NCI-H526 (cell line): ENCODE results near the gene MARCHF10.

ENCODE experiments used
- DNase-seq, 2 experiments: peaks; one replicate each; lab custom pipeline; 2025; lab: John Stamatoyannopoulos, UW

The MARCHF10 gene

DNA sequence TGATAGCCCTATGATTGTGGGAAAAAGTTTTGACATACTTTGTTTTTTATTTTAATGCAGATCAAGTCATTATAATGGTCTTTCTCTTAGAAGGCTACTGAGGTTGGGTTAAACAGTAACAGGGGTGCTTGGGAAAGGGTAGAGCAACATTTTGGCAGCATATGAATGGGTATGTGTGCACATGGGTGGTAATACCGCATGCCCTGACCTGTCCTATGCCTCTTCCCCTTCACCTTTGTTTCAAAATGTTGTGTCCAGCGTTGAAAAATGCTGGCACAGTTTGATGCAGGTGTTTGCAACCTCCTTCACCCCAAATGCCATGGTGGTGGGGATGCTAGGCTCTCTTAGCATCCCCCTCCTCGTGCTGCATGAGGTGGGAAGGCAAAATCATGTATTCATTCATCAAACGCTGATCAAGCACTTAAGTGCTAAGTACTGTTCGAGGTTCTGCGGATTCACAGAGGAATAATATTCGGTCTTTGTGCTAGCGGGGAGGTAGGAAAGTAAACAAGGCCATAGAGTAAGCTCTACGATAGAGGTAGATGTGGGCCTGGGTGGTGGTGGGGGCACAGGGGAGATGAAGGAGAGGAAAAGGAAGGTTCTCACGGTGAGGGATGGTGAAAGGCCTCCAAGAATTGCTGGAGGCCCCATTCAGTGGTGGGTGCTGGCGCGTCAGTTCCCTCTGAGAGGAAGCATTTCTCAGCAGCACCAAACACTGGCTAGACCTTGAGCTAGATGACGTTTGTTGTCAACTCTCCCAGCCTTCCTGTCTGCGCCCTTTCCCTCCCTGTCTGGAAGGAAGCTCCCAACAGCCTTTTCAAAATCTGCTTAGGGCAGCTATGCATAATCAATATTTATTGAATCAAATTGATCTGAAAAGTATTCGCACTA lies 13.3 kb upstream of the MARCHF10 start:
- DNase-seq = no peak

DNA sequence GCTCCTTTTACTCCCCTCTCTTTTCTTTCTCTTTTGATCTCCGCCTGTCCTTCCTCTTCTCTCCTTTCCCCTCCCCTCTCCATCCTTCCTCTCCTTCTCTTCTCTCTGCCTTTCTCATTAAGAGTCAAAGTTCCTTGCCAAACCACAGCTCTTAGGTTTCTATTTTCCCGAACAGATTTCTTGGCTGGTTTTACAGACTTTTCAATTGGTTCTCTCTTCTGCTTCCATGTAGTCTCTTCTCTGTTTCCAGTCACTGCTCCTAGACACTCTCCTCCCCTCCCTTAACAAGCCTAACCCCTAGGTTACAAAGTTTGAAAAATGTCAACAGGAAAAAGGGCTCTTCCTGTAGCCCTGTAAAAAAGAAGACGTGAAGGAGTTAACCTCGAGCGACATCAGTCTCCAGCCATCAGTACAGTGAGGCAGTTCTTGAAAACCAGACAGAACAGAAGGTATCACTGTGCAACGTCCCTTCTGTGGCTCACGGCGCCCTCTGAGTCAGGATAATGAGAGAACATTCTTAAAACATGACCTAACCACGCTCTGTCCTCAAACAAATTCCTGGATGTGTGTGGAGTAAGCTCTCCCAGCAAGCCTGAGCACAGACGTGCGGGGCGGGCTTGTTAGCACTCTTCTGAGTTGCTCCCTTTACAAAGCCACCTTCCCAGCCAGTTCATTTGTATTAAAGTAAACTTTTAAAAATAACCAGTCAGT lies 11.6 kb upstream of the MARCHF10 start:
- peak; percentile 45 to 49 for DNase-seq

DNA sequence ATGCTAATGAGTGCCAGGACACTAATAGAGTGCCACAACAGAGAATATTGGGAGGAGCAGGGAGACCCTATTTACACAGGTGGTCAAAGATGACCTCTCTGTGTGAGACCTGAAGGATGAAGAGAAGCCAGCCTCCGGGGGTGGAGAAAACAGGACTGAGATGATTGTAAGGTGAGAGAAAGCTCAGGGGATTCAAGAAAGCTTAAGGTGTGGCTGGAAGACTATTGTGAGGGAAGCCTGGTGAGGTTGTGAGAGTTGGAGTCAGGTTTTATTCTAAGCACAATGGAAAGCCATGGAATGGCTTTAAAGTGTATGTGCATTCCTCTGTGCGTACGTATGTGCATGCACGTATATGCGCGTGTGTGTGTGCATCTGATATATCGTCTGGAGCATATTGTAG lies 10.4 kb upstream of the MARCHF10 start:
- no peak for DNase-seq

DNA sequence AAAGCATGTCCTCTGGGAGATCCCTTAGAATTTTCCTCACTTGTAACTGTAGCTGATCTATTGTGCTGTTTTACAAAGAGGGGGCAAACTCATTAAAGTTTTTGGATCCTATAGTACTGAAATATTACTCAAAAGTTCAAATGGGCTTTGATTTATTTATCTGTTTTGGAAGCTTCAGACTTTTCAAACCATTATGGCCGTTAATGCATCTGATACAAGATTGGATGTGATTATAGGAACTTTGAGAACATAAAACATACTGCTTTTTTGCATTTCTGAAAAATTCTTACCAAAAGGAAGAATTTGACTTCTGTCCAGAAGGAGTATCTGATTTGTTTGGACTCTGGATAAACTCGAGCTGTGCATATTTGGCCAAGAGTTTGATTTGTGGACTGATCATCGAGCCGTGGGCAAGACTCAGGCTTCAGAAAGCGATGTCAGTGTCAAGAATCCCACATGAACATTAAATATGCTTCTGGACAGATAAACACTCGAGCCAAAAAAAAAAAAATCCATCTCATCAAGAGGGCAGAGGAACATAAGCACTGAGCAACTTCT lies 8.2 kb upstream of the MARCHF10 start:
- no peak for DNase-seq

DNA sequence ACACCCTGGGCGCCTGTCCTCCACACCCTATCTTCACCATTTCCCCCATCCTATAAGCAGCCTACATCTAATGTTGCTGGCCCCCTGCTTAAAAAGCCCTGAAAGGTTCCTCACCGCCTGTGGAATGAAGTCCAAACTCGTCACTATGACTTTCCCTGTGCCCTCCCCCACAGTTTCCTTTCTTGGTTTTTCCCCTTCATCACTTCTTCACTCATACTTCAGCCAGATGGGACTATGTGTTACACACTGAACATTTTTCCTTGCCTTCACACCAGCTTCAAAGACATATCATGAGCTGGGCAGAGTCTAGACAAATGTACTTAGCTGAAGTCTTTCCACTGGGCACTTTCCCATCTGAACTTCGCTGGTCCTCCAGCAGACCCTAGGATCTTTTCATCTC lies 1.5 kb upstream of the MARCHF10 start:
- DNase-seq = no peak

DNA sequence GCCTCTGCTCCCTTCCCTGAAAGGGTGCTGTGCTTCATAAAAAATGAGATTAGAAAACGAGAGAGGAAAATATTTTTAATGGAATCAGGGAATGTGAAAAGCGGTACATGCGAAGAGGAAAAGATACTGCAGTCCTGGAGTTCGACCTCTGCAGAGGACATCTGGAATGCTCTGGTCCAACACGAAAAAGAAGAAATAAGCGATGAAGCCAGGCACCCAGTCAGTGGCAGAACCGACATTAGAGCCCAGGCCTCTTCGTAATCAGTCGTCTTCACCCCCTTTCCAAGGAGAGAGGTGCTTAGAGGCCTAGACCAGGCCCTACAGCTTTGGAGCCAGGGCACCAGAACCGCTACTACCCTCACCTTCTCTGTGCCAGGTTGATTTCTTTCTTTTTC lies 459 bp upstream of the MARCHF10 start:
- no peak for DNase-seq

DNA sequence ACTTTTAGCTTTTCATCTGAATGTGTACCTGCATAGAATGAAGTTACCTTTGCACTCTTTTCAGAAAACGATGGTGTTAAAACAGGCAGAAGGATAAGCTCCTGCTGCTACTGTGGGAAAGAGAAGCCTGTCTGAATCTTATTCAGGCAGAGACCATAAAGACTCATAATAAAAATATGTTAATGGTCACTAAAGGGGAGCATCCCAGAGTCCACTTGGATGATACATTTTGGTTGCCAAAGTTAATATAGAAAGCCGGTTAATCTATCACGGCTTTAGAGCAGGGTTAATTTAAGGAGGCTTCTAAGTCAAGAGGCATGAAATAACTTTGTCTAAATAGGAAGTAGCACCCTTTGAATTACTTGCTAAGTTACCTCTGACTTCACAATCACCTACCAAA lies 2.9 kb downstream of the MARCHF10 start:
- no peak for DNase-seq

DNA sequence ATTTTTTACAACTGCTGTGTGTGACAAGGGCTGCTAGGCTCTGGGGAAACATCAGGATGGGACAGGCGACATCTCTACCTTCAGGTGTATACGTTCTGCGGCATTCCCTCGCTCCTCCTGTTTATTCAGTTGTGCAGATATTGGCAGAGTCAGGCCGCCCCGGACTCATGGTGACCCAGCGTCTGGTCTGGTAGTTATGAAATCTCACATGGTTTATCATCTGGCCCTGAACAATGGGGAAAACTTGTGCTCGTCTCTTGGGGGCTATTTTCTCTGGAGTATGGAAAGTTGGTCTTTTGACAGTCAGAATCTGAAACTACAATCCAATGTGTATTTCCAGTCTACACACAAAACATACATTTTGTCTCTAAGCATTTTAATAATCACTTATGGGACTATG lies 3.3 kb downstream of the MARCHF10 start:
- DNase-seq = no peak

DNA sequence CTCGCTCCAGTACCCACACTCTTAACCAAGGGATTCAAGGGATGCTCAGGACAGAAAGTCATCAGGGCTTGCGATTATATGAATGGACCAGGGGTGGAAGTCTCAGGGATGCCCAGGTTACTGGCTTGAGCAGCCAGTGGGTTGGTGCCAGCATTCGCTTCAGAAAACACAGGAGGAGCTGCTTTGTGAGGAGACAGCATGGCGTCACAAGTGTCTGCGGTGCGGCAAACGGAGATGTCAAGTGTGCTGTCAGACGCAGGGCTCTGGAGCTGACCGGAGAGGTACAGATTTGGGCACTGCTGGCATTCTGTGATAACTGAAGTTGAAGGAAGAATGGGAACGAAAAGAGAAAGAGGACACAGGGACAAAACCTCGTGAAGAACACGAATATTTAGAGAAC lies 4.1 kb downstream of the MARCHF10 start:
- no peak for DNase-seq

DNA sequence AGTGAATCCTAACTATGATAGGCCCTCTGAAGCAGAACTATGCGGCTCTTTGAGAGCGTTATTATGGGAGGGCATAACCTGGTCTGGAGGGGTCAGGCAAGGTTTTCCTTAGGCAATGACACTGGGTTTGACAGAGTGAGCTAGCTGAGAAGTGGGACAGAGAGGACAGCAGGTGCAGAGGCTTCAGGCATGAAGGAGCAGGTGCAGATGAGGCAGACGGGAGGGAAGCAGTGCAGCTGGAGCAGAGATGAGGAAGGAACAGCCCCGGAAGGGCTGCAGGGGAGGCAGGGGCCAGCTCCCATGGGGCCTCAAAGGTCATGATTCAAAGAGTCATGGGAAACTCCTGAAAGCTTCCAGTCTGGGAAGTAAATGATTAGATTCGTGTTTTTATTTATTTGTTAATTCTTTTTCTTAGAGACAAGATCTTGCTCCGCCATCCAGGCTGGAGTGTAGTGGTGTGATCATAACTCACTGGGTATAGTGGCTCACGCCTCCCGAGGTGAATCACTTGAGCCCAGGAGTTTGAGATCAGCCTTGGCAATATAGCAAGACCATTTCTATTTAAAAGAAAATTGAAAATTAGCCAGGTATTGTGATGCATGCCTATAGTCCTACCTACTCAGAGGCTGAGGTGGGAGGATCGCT lies 5.4 kb downstream of the MARCHF10 start:
- peak; percentile 9 to 70 for DNase-seq

DNA sequence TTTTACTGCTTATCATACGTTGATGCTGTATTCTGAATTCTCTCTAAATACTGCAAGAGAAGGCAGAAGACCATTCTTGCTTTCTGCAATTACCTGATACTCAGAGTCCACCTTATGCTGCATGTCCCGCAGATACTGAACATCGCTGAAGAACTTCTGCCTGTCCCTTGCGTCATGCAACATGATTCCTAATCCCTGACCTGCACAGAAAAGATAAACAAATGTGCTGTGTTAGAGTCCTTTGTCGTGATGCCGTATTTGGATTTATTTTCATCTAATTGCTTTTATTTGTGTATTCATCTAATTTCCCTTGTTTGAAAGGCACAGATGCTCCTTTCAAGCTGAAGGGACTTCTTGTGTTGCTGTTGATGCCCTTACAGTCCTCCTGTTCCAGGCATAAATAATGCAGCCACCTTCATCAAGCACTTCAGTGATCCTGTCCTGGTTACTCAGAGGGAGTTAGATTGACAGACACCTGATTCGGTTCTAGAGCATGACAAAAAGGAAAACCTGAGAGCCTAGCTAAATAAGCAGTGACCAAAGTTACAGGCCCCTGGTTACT lies 6.5 kb downstream of the MARCHF10 start:
- DNase-seq = peak; percentile 64 to 72

DNA sequence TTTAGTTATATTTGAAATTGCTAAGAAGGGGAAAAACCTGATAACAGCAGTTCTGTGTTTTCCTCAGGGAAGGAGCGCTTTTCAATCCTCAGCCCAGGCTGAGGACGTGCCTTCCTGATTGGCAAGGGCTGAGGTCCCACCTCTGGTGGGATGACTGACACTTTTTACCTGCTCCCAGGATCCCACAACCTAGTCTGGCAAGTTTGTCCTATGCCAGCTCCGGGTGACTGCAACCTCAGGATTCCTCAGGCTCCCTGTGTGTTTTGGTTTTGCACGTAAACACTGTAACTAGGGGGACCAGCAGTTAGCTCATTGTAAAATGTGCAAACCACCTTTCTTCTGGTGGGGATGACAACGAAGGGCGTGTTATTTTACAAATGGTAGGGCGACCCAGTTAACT lies 7.5 kb downstream of the MARCHF10 start:
- peak; percentile 69 to 73 for DNase-seq

DNA sequence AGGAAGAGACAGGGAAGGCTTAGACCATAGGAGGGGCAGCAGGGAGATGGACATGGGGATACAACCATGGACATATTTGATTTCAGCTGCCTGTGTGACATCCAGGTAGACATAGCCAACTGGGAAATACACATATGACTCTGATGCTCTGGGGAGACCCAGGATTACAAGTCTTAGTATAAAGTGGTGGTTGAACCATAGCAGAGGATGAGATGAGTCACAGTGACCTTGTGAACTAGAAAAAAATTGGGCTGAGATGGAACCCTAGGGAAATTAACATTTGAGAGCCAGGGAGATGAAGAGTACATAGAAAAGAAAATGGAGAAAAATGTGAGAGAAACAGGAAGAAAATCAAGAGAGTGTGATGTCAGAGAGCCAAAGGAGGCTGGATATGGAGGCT lies 10.2 kb downstream of the MARCHF10 start:
- no peak for DNase-seq

DNA sequence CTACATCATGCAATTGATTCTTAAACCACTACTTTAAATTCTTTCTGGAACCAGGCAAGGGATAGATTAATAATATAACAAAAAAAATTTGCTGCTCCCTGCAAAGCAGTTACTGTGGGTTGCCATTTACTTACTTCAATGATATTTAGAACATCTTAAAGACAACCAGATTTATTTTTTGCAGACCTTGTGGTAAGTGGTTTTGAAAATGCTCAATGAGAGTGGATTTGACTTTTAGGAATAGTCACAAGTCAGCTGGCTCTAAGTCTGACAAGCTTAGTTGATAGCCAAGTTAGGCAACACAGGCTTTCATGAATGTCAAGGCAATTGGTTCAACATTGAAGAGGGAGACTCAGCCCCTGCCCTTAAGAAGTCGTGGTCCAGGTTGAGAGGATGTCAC lies 11.8 kb downstream of the MARCHF10 start:
- DNase-seq = no peak

DNA sequence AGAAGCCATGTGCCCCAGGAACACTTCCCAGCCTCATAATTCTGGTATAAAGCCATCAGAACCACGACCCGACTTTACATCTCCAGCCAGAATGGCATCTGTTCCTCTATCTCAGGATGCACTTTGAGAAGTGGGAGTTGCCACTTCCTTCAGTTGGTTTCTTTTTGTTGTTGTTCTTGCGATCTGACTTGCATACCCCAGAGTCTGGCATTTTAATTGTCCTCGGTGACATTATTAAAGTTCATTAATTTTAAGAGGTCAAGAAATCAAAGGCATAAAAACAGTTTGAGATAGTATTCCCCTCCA lies 13.5 kb downstream of the MARCHF10 start:
- no peak for DNase-seq

DNA sequence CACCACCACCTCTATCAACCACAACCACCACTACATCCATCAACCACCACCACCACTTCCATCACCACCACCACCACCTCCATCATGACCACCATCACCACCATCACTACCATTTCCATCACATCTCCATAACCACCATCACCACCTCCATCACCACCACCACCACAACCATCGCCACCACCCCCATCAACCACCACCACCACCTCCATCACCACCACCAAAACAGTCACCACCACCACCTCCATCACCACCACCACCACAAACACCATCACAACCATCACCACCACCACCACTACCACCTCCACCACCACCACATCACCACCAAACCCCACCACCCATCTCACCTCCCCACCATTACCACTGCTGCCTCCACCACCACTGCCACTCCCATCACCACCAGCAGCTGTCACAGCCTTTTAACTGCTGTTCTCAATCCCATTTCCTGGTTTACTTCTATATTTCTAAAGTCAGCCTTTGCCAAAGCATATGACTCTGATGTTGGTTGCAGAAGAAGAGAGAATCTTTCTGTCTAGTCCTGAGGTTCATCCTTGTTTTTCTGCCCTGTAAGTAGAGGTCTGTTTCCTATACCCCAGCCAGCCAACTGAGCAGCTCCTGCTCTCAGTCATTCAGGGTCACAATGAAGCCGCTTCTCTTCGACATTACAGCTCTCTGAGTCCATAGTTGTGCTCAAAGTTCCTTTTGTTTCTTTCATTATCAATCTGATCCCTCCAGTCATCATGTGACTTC lies 14.0 kb downstream of the MARCHF10 start:
- no peak for DNase-seq

DNA sequence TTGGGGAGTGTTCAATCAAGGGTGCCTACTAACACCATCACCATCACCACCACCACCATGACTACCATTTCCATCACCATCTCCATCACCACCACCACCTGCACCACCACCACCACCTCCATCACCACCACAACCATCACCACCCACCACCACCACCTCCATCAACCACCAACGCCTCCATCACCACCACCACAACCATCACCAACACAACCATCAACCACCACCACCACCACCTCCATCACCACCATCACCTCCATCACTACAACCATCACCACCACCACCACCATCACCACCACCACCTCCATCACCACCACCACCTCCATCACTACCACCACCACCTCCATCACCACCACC lies 15.7 kb downstream of the MARCHF10 start:
- DNase-seq = no peak

DNA sequence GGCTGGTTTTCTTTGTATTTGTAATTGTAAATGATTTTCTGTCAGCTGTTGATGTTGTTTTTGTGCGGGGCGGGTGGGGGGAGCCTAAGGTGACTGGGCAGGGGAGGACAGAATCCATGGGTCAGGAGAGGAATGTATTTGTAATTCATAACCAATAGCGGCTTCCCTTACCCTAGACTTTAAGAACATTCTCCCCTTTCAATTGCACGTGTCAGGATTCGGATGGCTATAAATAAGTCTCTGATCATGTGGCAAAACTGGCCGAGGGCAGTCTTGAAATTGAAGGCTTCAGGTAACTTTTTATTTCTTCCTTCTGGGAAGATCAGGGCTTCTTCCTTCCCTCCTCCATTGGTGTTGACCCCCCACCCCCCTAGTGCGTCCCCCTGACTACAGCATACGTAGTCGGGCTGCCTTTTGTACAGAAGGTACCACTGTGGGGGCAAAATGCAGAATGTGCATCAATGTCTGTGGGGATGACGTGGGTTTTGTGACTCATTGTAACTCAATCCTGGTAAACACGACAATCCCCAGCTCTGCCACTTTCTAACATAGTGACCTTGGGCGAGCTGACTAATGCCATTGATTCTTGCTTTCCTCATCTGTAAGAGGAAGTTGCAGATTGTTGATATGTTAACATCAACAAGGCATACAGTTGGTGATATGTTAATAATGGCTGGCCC lies 16.2 kb downstream of the MARCHF10 start:
- no peak for DNase-seq

DNA sequence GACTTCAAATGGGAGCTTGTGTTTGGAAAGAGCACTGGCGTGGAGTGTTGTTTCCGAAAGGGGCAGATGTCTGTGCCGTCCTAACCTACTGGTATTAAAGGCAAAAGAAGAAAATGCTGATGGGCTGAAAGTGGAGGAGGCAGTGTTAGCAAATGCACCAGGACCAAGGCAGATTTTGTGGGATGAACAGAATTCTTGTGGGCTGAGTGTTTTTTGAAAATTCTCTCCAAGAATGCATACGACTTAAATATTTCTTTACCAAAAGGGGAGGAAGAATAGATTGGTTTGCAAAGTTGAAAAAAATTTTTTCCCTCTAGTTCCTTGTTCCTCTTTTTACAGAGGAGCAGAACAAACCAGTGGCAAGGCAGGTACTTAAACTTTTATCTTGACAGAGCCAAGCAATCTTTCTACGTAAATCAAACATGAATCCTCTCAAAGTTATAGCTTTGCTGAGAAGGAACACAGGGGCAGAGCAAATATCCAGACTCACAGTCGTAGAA lies 16.8 kb downstream of the MARCHF10 start:
- DNase-seq = no peak

DNA sequence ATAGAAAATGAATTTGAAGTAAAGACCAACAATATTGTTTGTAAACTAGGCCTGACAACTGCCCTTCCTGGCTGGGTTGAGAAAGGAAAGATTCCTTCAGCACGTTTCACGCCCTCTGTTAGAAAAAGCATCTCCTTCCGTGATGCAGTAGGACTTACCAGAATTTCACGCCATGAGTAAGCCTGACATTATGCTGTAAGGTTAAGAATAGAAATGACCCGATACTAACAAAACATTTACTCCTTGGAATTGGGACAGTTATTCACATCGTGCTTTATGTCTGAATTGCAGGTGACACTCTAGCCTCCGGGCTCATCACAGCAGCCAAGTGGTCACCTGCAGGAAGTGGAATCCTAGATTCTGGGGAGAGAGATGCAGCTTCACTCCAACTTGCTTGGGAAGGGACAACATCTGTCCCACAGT lies 17.5 kb downstream of the MARCHF10 start:
- DNase-seq = no peak

DNA sequence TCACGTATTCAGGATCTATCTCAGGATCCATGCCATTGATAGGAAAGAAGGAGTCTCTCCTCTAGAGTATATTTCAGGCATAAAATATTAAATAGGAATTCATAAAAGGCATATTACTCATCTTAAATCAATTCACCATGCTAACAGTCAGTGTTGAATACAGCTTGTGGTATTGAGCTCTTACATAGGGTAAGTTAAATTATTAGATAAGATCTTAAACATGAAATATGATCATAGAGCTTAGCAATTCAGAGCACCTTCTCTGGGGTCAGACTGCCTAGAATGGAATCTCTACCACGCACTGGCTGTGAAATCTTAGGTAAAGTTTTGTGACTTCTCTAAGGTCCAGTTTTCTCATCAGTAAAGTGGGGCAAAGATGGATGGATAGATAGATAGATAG lies 20.7 kb downstream of the MARCHF10 start:
- DNase-seq = no peak
